K562 (cell line): ENCODE data around the gene PTPRF. TPM values are rescaled to one million over a fixed set of nuclear protein-coding genes. Genes with fewer than 3 reads are reported as not detected.
A peak's percentile ranks its signal among the peaks of the same experiment; 100 is the strongest.

Experiments used
- BRCA1 ChIP-seq, 2 experiments: fragments of 450-650 bp in 1 of 2; sonication (generic) in 1 of 2; formaldehyde crosslinking in 1 of 2; IDR thresholded peaks; 2 replicates each; pipeline versions ENCODE4 v1.5.0 to v1.6.1; 2017 to 2020; ENCODE audit warnings: mild to moderate bottlenecking in 1 of 2, missing genetic modification reagents in 1 of 2
- CHD7 ChIP-seq: fragments of 200-600 bp; sonication (generic); IDR thresholded peaks from one replicate; pipeline ENCODE4 v1.6.1; 2012; ENCODE audit warnings: mild to moderate bottlenecking, low read depth, low read length, inconsistent platforms
- ESRRB ChIP-seq: fragments of 250-450 bp; sonication (Bioruptor Pico); IDR thresholded peaks from 2 replicates; pipeline ENCODE4 v1.5.0; 2020; ENCODE audit warnings: mild to moderate bottlenecking, moderate library complexity, borderline replicate concordance
- FOXA1 ChIP-seq: fragments of 450-650 bp; IDR thresholded peaks from 2 replicates; pipeline ENCODE4 v1.6.1; 2016; ENCODE audit warnings: mild to moderate bottlenecking, borderline replicate concordance
- L3MBTL2 ChIP-seq: fragments of 450-650 bp; IDR thresholded peaks from 2 replicates; pipeline ENCODE4 v1.6.1; 2016; ENCODE audit warnings: mild to moderate bottlenecking, moderate library complexity
- TARDBP ChIP-seq: fragments of 450-650 bp; IDR thresholded peaks from 2 replicates; pipeline ENCODE4 v1.6.1; 2016
- polyA plus RNA-seq, 8 experiments: library from polyadenylated mRNA; depleted of rRNA in 4 of 8; stranded (reverse) in 5 of 8; unstranded in 3 of 8; fragments of >200 nt; fragmentation: Nextera tagmentation in 2 of 8; fragmentation: Illumina TruSeq in 1 of 8; extraction: Ambion mirVana in 2 of 8; extraction: Trizol in 1 of 8; gene quantifications; 2 replicates each; pipeline versions ENCODE4 v1.2.1 to v1.2.3, GENCODE V29; 2011 to 2014; ENCODE audit warnings: inconsistent platforms in 1 of 8, missing spikeins in 1 of 8
- total RNA-seq, 7 experiments: library from RNA; depleted of rRNA in 6 of 7; stranded (reverse); fragments of >200 nt in 6 of 7; fragmentation: Illumina TruSeq in 2 of 7; extraction: Trizol in 2 of 7; gene quantifications; 2 replicates each; pipeline versions ENCODE4 v1.2.1 to v1.2.3, GENCODE V29; 2011 to 2021; ENCODE audit warnings: low replicate concordance in 1 of 7
- TF ChIP-seq, protein P1 (sequence below), 2 experiments: fragments of 450-650 bp; IDR thresholded peaks; 2 replicates each; pipeline ENCODE4 v1.6.1; 2018; ENCODE audit warnings: mild to moderate bottlenecking in 2 of 2, low read depth in 1 of 2; ENCODE audit not compliant: partially characterized antibody in 2 of 2
- TF ChIP-seq, protein P2 (sequence below): fragments of 450-650 bp; formaldehyde crosslinking; IDR thresholded peaks from 2 replicates; pipeline ENCODE4 v1.4.0; 2020; ENCODE audit warnings: mild to moderate bottlenecking

The PTPRF gene
- total and polyA plus RNA-seq, 9 of the 15 experiments (the other 6 are each of a cell fraction or from before 2014, with no cell fraction given), result 0.13 to 4.3 (median 1.1) TPM

- no peak for TF ChIP-seq CHD7
- TF ChIP-seq, protein P1, sequence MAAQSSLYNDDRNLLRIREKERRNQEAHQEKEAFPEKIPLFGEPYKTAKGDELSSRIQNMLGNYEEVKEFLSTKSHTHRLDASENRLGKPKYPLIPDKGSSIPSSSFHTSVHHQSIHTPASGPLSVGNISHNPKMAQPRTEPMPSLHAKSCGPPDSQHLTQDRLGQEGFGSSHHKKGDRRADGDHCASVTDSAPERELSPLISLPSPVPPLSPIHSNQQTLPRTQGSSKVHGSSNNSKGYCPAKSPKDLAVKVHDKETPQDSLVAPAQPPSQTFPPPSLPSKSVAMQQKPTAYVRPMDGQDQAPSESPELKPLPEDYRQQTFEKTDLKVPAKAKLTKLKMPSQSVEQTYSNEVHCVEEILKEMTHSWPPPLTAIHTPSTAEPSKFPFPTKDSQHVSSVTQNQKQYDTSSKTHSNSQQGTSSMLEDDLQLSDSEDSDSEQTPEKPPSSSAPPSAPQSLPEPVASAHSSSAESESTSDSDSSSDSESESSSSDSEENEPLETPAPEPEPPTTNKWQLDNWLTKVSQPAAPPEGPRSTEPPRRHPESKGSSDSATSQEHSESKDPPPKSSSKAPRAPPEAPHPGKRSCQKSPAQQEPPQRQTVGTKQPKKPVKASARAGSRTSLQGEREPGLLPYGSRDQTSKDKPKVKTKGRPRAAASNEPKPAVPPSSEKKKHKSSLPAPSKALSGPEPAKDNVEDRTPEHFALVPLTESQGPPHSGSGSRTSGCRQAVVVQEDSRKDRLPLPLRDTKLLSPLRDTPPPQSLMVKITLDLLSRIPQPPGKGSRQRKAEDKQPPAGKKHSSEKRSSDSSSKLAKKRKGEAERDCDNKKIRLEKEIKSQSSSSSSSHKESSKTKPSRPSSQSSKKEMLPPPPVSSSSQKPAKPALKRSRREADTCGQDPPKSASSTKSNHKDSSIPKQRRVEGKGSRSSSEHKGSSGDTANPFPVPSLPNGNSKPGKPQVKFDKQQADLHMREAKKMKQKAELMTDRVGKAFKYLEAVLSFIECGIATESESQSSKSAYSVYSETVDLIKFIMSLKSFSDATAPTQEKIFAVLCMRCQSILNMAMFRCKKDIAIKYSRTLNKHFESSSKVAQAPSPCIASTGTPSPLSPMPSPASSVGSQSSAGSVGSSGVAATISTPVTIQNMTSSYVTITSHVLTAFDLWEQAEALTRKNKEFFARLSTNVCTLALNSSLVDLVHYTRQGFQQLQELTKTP (IDR thresholded peaks at IDR 0.05; ENCODE audit: low read depth in 1 of 2, partially characterized antibody in 2 of 2), result no peak
- TF ChIP-seq L3MBTL2, result peak; percentile 67
- no peak for TF ChIP-seq ESRRB
- no peak for TF ChIP-seq BRCA1 (IDR thresholded peaks at IDR 0.05)
- TF ChIP-seq BRCA1 (CRISPR knock-in tag; IDR thresholded peaks at IDR 0.05), result no peak
- no peak for TF ChIP-seq TARDBP
- no peak for TF ChIP-seq FOXA1
- TF ChIP-seq, protein P2, sequence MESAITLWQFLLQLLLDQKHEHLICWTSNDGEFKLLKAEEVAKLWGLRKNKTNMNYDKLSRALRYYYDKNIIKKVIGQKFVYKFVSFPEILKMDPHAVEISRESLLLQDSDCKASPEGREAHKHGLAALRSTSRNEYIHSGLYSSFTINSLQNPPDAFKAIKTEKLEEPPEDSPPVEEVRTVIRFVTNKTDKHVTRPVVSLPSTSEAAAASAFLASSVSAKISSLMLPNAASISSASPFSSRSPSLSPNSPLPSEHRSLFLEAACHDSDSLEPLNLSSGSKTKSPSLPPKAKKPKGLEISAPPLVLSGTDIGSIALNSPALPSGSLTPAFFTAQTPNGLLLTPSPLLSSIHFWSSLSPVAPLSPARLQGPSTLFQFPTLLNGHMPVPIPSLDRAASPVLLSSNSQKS, result no peak
Measured at GRCh38 chr1:43531107-43531905, 623 bp downstream of the PTPRF start (continued).
